Pancreas (tissue), 10 donors: ENCODE data around the gene SPEM1. TPM values are rescaled to one million over a fixed set of nuclear protein-coding genes. Genes with fewer than 3 reads are reported as not detected.

Experiments used
- ATAC-seq, 4 donors: fragments of 200-7000 bp; cut with Tn5 transposase; one replicate each; pipeline versions ENCODE4 v1.8.0 to v1.9.1; 2020; ENCODE audit warnings: mild to moderate bottlenecking in 4 of 4, moderate library complexity in 4 of 4
- DNase-seq, 6 donors: peaks; one replicate each; pipeline ENCODE4 v3.0.0-alpha.2; 2020
- FAIRE-seq: peaks from 2 replicates; lab custom pipeline; 2012; peaks lifted over from hg19 to GRCh38; lab: Jason Lieb, UNC
- H3K27ac ChIP-seq, 4 donors: fragments of 200-600 bp; sonication (generic); 1 replicate in 3 of 4; 2 replicates in 1 of 4; pipeline versions ENCODE4 v1.5.0 to v1.8.0; 2020
- H3K27me3 ChIP-seq, 4 donors: fragments of 200-600 bp; one replicate each; pipeline ENCODE4 v1.8.0; 2021
- H3K36me3 ChIP-seq, 3 donors: fragments of 200-600 bp; sonication (generic) in 1 of 3; one replicate each; pipeline versions ENCODE4 v1.5.0 to v1.8.0; 2020 to 2021
- H3K4me1 ChIP-seq, 3 donors: fragments of 200-600 bp; one replicate each; pipeline ENCODE4 v1.8.0; 2021
- H3K4me3 ChIP-seq, 4 donors: fragments of 200-600 bp; sonication (generic) in 2 of 4; one replicate each; pipeline versions ENCODE4 v1.5.0 to v1.8.0; 2020 to 2021
- H3K9me3 ChIP-seq, 4 donors: fragments of 200-600 bp; one replicate each; pipeline ENCODE4 v1.8.0; 2021
- CTCF ChIP-seq, 4 donors: fragments of 200-600 bp; sonication (generic) in 3 of 4; IDR thresholded peaks; one replicate each; pipeline versions ENCODE4 v1.5.0 to v1.8.0; 2021; ENCODE audit warnings: antibody characterized with exemption in 4 of 4
- WGBS, 2 donors: extraction: QIAGEN DNeasy Blood & Tissue Kit; methylation state at CpG; one replicate each; pipeline ENCODE4 v1.1.7; 2013; 5-methylcytosine and 5-hydroxymethylcytosine counted together
- intact Hi-C, 3 donors: fragments of 100-400 bp; cut with DNase I; formaldehyde crosslinking; loops; one replicate each; pipeline versions ENCODE4 v1.11.1 to v1.14.2; 2022
- polyA plus RNA-seq, 2 donors: library from polyadenylated mRNA; stranded (reverse); fragments of 200-250 nt; gene quantifications; one replicate each; pipeline ENCODE4 v1.2.3, GENCODE V29; 2013
- total RNA-seq, 6 donors: library from RNA; stranded (reverse); fragmentation: NEBNext Ultra II Directional in 4 of 6; extraction: Animal tissue kit (Norgen Biotek cat#: 25700) in 4 of 6; gene quantifications; one replicate each; pipeline versions ENCODE4 v1.2.1 to v1.2.4, GENCODE V29; 2021 to 2023
- donor health status: healthy with polysubstance abuse.
- donor health status: DM: no; HTN: no; CAD: no; lungs with moderate emphysema.
- donor health status: DM: no; HTN: no; CAD: no.
- donor health status: control.
- donor health status: control.
- donor health status: Bipolar disorder and iron deficiency.
- donor health status: DM: yes; HTN: yes; CAD: no.
- donor health status: DM: no; HTN: no; CAD: no.
- donor health status: DM: no; HTN: no; CAD: no.
- donor health status: DM: yes; HTN: yes; CAD: no.

Gene SPEM1, protein sequence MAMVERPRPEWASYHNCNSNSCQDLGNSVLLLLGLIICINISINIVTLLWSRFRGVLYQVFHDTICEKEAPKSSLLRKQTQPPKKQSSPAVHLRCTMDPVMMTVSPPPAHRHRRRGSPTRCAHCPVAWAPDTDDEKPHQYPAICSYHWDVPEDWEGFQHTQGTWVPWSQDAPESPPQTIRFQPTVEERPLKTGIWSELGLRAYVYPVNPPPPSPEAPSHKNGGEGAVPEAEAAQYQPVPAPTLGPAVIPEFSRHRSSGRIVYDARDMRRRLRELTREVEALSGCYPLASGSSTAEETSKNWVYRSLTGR
- total RNA-seq (not detected), polyA plus RNA-seq (not detected)

DNA sequence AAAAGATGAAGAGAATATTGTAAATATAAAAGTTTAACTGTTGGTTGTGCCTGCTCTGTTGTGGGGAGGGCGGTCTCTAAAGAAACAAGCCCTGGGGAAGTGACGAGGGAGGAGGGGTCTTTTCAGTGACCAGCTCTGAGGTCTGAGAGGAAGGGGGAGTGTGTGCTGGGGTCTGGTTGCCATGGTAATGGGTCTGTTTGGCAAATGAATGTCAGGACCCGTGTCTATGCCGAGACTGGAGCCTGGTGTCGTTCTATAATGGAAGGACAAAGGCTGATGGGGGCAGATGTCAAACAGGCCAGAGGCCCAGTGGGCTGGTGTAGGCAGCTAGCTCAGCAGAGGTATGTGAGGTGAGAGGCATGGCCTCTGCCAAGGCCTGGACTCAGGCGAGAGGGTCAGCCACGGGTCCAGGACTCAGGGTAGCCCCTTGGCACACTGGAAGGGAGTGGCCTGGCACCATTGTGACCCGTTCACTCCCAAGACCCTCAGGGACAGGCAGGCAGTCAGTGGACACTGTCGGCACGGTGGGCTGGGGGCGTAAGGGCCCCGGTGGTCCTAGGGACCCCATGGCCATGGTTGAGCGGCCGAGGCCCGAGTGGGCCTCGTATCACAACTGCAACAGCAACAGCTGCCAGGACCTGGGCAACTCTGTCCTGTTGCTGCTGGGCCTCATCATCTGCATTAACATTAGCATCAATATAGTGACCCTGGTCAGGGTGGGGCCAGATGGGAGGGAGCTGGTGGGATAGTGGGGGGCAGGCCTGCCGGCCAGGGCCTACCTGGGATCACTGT is at the start of gene SPEM1:
Gene SPEM1 (plus strand): TSS at position 506 of the 792 bp plus-strand sequence. CDS start 61 bp downstream, at position 567.
- Histone ChIP-seq H3K36me3 (no peaks in the 10 kb centered on the region), H3K4me1 (no peaks in the 10 kb centered on the region), H3K4me3 (no peak within 1 kb of the TSS), H3K9me3 (no peaks in the 10 kb centered on the region), H3K27me3 (no peaks in the 10 kb centered on the region), H3K27ac (no peak within 1 kb of the TSS)
- no peak for TF ChIP-seq CTCF (IDR thresholded peaks at IDR 0.05)
- WGBS, 2 donors: 71 to 78% methylated on average over 17 of the region's 17 CpGs
- no peak for ATAC-seq
- intact Hi-C loops: no loop called here
- no peak for FAIRE-seq
- peak in 1 of 6 donors; percentile 46 for DNase-seq

GRCh38 chr17:7370853-7371252 is 49.3 kb upstream of the SPEM1 start:
- H3K4me1 ChIP-seq: no peaks in the 10 kb centered on the region
- no peak for TF ChIP-seq CTCF (IDR thresholded peaks at IDR 0.05)
- H3K27me3 ChIP-seq: no peaks in the 10 kb centered on the region
- H3K27ac ChIP-seq: no peak overlapping the region
- H3K9me3 ChIP-seq: no peaks in the 10 kb centered on the region
- no peak for ATAC-seq
- intact Hi-C loops: no loop called here
- DNase-seq: no peak
- no peak overlapping the region for H3K4me3 ChIP-seq
- no peak for FAIRE-seq
- WGBS, 2 donors: 64 to 71% methylated on average over 4 of the region's 4 CpGs
- no peaks in the 10 kb centered on the region for H3K36me3 ChIP-seq

GRCh38 chr17:7374353-7374752 is 45.8 kb upstream of the SPEM1 start:
- 79 to 85% methylated on average over 2 of the region's 2 CpGs for WGBS, 2 donors
- H3K4me3 ChIP-seq: no peak overlapping the region
- DNase-seq: no peak
- H3K27ac ChIP-seq: no peak overlapping the region
- intact Hi-C loops: no loop called here
- no peaks in the 10 kb centered on the region for H3K36me3 ChIP-seq
- no peaks in the 10 kb centered on the region for H3K4me1 ChIP-seq
- H3K27me3 ChIP-seq: no peaks in the 10 kb centered on the region
- ATAC-seq: no peak
- no peak for TF ChIP-seq CTCF (IDR thresholded peaks at IDR 0.05)
- no peaks in the 10 kb centered on the region for H3K9me3 ChIP-seq
- no peak for FAIRE-seq

GRCh38 chr17:7379134-7379533 is 41.0 kb upstream of the SPEM1 start:
- Histone ChIP-seq H3K27me3 (no peaks in the 10 kb centered on the region), H3K27ac (no peak overlapping the region), H3K36me3 (no peaks in the 10 kb centered on the region), H3K4me1 (peaks cover 6 to 11% (median 8%) of the 10 kb centered on the region in 3 donors), H3K4me3 (no peak overlapping the region), H3K9me3 (no peaks in the 10 kb centered on the region)
- ATAC-seq (no peak), FAIRE-seq (no peak), DNase-seq (no peak)
- WGBS, 2 donors: 92 to 97% methylated on average over 3 of the region's 3 CpGs
- no peak for TF ChIP-seq CTCF (IDR thresholded peaks at IDR 0.05)
- intact Hi-C loops: no loop called here
